ENCODE data around the gene SDC3. TPM values are rescaled to one million over a fixed set of nuclear protein-coding genes. Genes with fewer than 3 reads are reported as not detected.

The SDC3 gene
- total and polyA plus RNA-seq, 4 donors = 21.2 to 41.8 (median 23.7) TPM

DNA sequence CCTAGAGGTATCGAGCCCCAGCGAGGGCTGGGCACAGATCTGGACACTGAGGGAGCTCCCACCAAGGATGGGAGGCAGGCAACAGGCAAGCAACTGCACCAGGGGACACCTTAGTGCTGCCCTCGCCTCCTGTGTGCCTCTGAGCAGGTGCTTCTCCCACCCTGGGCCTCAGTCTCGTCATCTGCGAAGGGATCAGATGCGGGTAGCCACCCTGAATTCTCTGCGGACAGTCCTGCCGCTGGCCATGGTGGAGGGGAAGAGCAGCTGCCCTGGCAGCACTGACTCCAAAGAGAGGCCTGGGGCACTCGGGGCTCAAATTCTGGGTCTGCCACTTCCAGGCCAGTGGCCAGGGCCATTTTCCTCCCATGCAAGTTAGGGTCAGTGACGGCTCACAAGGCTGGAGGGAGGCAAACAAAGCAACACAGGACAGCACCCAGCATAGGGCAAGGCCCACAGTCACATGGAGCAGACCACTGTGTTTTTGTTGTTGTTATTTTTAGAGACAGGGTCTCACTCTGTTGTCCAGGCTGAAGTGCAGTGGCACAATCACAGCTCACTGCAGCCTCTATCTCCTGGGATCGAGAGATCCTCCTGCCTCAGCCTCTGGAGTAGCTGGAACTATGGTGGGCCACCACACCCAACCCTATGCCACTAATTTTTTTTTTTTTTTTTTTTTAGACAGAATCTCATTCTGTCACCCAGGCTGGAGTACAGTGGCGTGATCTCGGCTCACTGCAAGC lies 7.1 kb upstream of the SDC3 start:
- Histone ChIP-seq H3K9ac (ENCODE audit: insufficient read depth in 1 of 2, low read length in 2 of 2) (no peak overlapping the region), H3K4me3 (no peak overlapping the region), H3K27me3 (ENCODE audit: control insufficient read depth in 3 of 3, insufficient read depth in 3 of 3, low read length in 2 of 3) (no peaks in the 10 kb centered on the region), H3K4me1 (ENCODE audit: control insufficient read depth in 5 of 5, insufficient read depth in 5 of 5, low read length in 5 of 5) (peaks cover 0 to 3% (median 0%) of the 10 kb centered on the region in 5 donors), H3K27ac (ENCODE audit: low read depth in 1 of 2, low read length in 1 of 2) (no peak overlapping the region), H3K36me3 (ENCODE audit: control insufficient read depth in 4 of 4, insufficient read depth in 4 of 4, low read length in 4 of 4) (no peaks in the 10 kb centered on the region), H3K9me3 (ENCODE audit: control insufficient read depth in 4 of 4, insufficient read depth in 3 of 4, low read length in 3 of 4) (no peaks in the 10 kb centered on the region)
- 93 to 95% methylated on average over 13 of the region's 13 CpGs for WGBS, 2 donors
- no peak for ATAC-seq (ENCODE audit: insufficient read depth, low FRiP score)
- DNase-seq = no peak
- TF ChIP-seq, protein P1, sequence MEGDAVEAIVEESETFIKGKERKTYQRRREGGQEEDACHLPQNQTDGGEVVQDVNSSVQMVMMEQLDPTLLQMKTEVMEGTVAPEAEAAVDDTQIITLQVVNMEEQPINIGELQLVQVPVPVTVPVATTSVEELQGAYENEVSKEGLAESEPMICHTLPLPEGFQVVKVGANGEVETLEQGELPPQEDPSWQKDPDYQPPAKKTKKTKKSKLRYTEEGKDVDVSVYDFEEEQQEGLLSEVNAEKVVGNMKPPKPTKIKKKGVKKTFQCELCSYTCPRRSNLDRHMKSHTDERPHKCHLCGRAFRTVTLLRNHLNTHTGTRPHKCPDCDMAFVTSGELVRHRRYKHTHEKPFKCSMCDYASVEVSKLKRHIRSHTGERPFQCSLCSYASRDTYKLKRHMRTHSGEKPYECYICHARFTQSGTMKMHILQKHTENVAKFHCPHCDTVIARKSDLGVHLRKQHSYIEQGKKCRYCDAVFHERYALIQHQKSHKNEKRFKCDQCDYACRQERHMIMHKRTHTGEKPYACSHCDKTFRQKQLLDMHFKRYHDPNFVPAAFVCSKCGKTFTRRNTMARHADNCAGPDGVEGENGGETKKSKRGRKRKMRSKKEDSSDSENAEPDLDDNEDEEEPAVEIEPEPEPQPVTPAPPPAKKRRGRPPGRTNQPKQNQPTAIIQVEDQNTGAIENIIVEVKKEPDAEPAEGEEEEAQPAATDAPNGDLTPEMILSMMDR (IDR thresholded peaks at IDR 0.05; ENCODE audit: control extremely low read depth, extremely low read depth) = no peak

DNA sequence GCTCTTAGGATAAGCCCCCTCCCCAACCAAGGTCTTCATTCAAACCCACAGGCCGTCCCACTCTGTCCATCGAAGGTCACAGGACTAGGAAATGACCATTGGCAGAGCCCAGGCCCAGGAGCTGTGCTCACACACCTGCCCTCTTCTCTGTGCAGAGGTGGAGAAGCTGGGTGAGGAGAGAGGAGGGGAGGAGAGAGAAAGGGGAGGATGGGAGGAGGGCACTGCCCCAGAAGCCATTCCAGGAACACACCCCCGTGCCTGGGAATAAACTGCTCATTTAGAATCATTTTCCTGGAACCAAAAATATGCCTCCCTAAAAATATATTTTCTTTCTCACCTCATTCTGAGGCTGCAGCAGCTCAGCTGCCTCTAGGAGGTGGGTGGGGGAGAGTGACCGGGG lies 6.4 kb upstream of the SDC3 start:
- Histone ChIP-seq H3K4me1 (ENCODE audit: control insufficient read depth in 5 of 5, insufficient read depth in 5 of 5, low read length in 5 of 5) (peaks cover 0 to 3% (median 0%) of the 10 kb centered on the region in 5 donors), H3K27me3 (ENCODE audit: control insufficient read depth in 3 of 3, insufficient read depth in 3 of 3, low read length in 2 of 3) (no peaks in the 10 kb centered on the region), H3K27ac (ENCODE audit: low read depth in 1 of 2, low read length in 1 of 2) (no peak overlapping the region), H3K9me3 (ENCODE audit: control insufficient read depth in 4 of 4, insufficient read depth in 3 of 4, low read length in 3 of 4) (no peaks in the 10 kb centered on the region), H3K9ac (ENCODE audit: insufficient read depth in 1 of 2, low read length in 2 of 2) (no peak overlapping the region), H3K4me3 (no peak overlapping the region), H3K36me3 (ENCODE audit: control insufficient read depth in 4 of 4, insufficient read depth in 4 of 4, low read length in 4 of 4) (no peaks in the 10 kb centered on the region)
- TF ChIP-seq, protein P1 (IDR thresholded peaks at IDR 0.05; ENCODE audit: control extremely low read depth, extremely low read depth) = no peak
- DNase-seq (no peak), ATAC-seq (ENCODE audit: insufficient read depth, low FRiP score) (no peak)
- WGBS, 2 donors = 84 to 87% methylated on average over 4 of the region's 4 CpGs

DNA sequence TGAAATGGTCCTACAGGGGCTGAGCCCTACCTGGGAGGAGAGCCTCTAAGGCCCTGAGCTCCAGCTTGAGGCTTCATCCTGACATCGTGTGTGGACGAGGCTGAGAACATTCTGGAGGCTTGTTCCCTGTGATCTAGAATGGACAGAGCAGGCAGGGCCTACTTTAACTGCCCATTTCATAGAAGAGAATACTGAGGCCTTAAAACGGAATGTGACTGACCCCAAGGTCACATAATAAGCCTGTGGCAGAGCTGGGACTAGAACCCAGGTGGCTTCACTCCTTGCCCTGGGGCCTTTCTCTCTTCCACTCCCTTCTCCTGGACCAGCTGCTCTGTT lies 6.0 kb upstream of the SDC3 start:
- Histone ChIP-seq H3K4me1 (ENCODE audit: control insufficient read depth in 5 of 5, insufficient read depth in 5 of 5, low read length in 5 of 5) (peaks cover 0 to 3% (median 0%) of the 10 kb centered on the region in 5 donors), H3K4me3 (no peak overlapping the region), H3K9me3 (ENCODE audit: control insufficient read depth in 4 of 4, insufficient read depth in 3 of 4, low read length in 3 of 4) (no peaks in the 10 kb centered on the region), H3K27ac (ENCODE audit: low read depth in 1 of 2, low read length in 1 of 2) (no peak overlapping the region), H3K36me3 (ENCODE audit: control insufficient read depth in 4 of 4, insufficient read depth in 4 of 4, low read length in 4 of 4) (no peaks in the 10 kb centered on the region), H3K27me3 (ENCODE audit: control insufficient read depth in 3 of 3, insufficient read depth in 3 of 3, low read length in 2 of 3) (no peaks in the 10 kb centered on the region), H3K9ac (ENCODE audit: insufficient read depth in 1 of 2, low read length in 2 of 2) (no peak overlapping the region)
- ATAC-seq (ENCODE audit: insufficient read depth, low FRiP score) (no peak), DNase-seq (no peak)
- 88 to 91% methylated on average over 3 of the region's 3 CpGs for WGBS, 2 donors
- TF ChIP-seq, protein P1 (IDR thresholded peaks at IDR 0.05; ENCODE audit: control extremely low read depth, extremely low read depth) = no peak

All from lung (tissue), 12 donors.